Hindlimb muscle (tissue), 1 donor: ENCODE data around the gene TREML1. TPM values are rescaled to one million over a fixed set of nuclear protein-coding genes. Genes with fewer than 3 reads are reported as not detected.
"Not testable (repeated sequence)": the region's sequence is repeated elsewhere in the genome, so short reads cannot be mapped to it uniquely, and the experiment has no call there.

Source experiments
- DNase-seq: peaks from one replicate; pipeline ENCODE4 v3.0.0-alpha.2; 2013
- polyA plus RNA-seq: library from polyadenylated mRNA; unstranded; fragments of 120-200 nt; gene quantifications from one replicate; pipeline ENCODE4 v1.2.1, GENCODE V29; 2013; ENCODE audit not compliant: insufficient read length

The TREML1 gene
- polyA plus RNA-seq, 1 donor = 0.39 TPM

- no peak for DNase-seq
These were observed 18.9 kb downstream of the TREML1 start for GRCh38 chr6:41135062-41135832.

- no peak for DNase-seq
These were observed 21.9 kb downstream of the TREML1 start for GRCh38 chr6:41132254-41132653.

DNA sequence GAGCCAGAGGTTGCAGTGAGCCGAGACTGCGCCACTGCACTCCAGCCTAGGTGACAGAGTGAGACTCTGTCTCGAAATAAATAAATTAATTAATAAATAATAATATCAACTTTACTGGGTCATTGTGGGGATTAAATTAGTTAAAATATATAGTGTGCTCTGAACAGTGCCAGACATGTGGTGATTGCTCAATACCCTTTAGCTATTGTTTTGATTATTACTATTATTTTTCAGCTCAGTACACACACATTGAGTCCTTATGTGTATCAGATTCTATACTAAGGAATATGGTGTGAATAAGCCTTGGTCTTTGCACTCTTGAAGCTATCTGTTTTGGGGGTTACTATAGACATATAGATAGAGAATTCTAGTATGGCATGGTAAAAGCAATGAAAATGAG is 28.9 kb downstream of the TREML1 start:
- no peak for DNase-seq

DNA sequence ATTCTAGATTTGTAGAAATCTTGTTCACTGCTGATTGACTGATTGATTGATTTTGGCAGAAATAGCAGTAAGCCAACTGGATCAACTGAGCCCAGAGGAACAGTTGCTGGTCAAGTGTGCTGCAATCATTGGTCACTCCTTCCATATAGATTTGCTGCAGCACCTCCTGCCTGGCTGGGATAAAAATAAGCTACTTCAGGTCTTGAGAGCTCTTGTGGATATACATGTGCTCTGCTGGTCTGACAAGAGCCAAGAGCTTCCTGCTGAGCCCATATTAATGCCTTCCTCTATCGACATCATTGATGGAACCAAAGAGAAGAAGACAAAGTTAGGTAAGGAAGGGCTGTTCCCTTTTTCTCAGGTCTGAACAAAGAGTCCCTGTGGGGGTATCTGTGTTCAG is 31.2 kb downstream of the TREML1 start:
- no peak for DNase-seq

DNA sequence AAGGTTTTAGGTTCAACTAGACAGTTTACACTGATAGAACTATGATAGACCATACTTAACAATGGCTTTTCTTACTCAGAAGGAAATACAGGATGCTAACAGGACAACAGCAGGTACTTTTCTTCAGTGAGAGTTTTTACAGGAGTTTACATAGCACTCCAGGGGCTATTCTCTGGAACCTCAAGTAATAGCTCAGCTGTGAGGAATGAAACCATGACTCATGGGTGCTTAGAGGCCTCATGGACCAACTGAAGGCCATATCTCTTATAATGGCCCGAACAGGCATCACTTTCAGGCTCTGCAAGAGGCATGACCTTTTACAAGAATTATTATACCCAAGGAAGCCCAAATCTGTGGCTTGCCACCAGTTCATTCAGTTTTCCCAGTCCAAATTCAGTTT is 31.8 kb downstream of the TREML1 start:
- no peak for DNase-seq

- DNase-seq = no peak
These were observed 34.1 kb downstream of the TREML1 start for GRCh38 chr6:41120058-41120457.

- no peak for DNase-seq
These were observed 34.6 kb downstream of the TREML1 start for GRCh38 chr6:41119508-41119907.

DNA sequence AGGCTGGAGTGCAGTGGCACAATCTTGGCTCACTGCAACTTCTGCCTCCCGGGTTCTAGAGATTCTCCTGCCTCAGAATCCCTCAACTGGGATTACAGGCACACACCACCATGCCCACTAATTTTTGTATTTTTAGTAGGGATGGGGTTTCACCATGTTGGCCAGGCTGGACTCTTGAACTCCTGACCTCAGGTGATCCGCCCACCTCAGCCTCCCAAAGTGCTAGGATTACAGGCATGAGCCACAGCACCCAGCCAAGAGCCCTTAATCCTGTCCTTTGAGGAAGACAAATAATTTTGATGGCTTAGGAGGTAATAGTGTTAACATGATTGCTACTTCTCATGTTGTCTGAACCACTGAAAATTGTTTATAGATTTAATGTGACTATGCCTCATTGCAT is 39.1 kb downstream of the TREML1 start:
- not testable (repeated sequence) for DNase-seq

- no peak for DNase-seq
These were observed 43.1 kb downstream of the TREML1 start for GRCh38 chr6:41111017-41111416.

- no peak for DNase-seq
These were observed 50.3 kb downstream of the TREML1 start for GRCh38 chr6:41103847-41104246.

GRCh38 chr6:41100871-41101287 is 53.3 kb downstream of the TREML1 start:
- DNase-seq = no peak

Other genes starting within 250 kb of the TREML1 start
- 4.1 TPM for gene UNC5CL, start 115.1 kb downstream of the TREML1 start, polyA plus RNA-seq
- 0.93 TPM for gene TSPO2, start 111.9 kb downstream of the TREML1 start, polyA plus RNA-seq
- gene APOBEC2, start 101.1 kb downstream of the TREML1 start, polyA plus RNA-seq = 433 TPM
- 19.1 TPM for gene OARD1, start 82.0 kb downstream of the TREML1 start, polyA plus RNA-seq
- 26.7 TPM for gene NFYA, start 81.4 kb downstream of the TREML1 start, polyA plus RNA-seq
- gene TREM2, start 8.8 kb upstream of the TREML1 start, polyA plus RNA-seq = 8.4 TPM
- gene TREML2, start 46.8 kb upstream of the TREML1 start, polyA plus RNA-seq = 0.08 TPM
- not detected for gene TREML4, start 74.0 kb upstream of the TREML1 start, polyA plus RNA-seq
- gene TREM1, start 132.3 kb upstream of the TREML1 start, polyA plus RNA-seq = 0.46 TPM
- gene NCR2, start 181.3 kb upstream of the TREML1 start, polyA plus RNA-seq = not detected